Chondrocyte (in vitro differentiated cells): ENCODE data around the gene MRGPRG. TPM values are rescaled to one million over a fixed set of nuclear protein-coding genes. Genes with fewer than 3 reads are reported as not detected.

ENCODE experiments used
- DNase-seq: peaks from one replicate; pipeline ENCODE4 v3.0.0; 2021; ENCODE audit warnings: mixed read lengths, low spot score
- H3K27ac Mint-ChIP-seq: one replicate; pipeline ENCODE4 v1.8.0; 2021; ENCODE audit warnings: mild to moderate bottlenecking, moderate library complexity, mixed read lengths; ENCODE audit not compliant: unreplicated experiment
- H3K27me3 Mint-ChIP-seq: 2 replicates; pipeline ENCODE4 v1.8.0; 2021; ENCODE audit warnings: low read depth, mixed read lengths
- H3K36me3 Mint-ChIP-seq: 2 replicates; pipeline ENCODE4 v1.8.0; 2021; ENCODE audit warnings: low read depth, mixed read lengths
- H3K4me1 Mint-ChIP-seq: 2 replicates; pipeline ENCODE4 v1.8.0; 2021; ENCODE audit warnings: low read depth, mild to moderate bottlenecking, mixed read lengths
- H3K4me3 Mint-ChIP-seq: one replicate; pipeline ENCODE4 v1.8.0; 2021; ENCODE audit warnings: mild to moderate bottlenecking, moderate library complexity, mixed read lengths; ENCODE audit not compliant: unreplicated experiment
- H3K9me3 Mint-ChIP-seq: 2 replicates; pipeline ENCODE4 v1.8.0; 2021; ENCODE audit warnings: low read depth, mixed read lengths
- total RNA-seq: library from RNA; stranded (reverse); gene quantifications from 3 replicates; pipeline ENCODE4 v1.2.1, GENCODE V29; 2021
- TF ChIP-seq, protein P1 (sequence below): fragments of 200-600 bp; sonication (generic); IDR thresholded peaks from 2 replicates; pipeline ENCODE4 v1.5.0; 2021; ENCODE audit warnings: antibody characterized with exemption, mild to moderate bottlenecking, moderate library complexity

The MRGPRG gene
- total RNA-seq, 1 donor from 2014 or later = not detected

DNA sequence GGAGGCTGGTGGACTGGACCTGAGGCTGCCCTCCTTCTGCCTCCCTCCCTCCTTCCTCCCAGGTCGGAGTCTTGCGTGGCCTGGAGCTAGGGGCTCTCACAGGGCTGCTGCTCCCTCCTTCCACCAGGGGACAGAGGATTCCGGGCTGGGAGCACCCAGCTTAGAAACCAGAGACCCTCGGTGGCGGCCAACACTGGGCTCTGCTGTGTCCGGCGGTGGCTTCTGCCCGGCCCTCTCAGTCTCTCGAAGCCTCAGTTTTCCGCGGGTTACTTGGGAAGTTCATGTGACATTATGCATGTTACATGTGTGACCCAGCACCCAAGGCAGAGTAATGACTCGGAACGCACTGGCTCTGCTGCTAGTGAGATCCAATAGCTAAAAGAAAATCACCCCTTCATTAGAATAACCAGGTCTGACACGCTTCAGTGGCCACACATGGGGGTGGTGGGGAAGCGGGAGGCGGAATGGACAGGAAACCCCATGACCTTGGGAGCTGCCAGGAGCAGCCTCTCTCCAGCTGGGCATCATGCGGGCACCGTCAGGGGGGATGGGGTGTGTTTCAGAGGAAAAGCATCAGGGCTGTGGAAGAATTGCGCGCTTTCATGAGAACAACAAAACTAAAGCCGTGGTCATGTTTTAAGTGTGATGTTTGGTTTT, 5.9 kb upstream of the MRGPRG start:
- Mint-ChIP-seq H3K4me3 (no peak overlapping the region), H3K27ac (peak overlapping the region; percentile 8)
- DNase-seq = no peak

DNA sequence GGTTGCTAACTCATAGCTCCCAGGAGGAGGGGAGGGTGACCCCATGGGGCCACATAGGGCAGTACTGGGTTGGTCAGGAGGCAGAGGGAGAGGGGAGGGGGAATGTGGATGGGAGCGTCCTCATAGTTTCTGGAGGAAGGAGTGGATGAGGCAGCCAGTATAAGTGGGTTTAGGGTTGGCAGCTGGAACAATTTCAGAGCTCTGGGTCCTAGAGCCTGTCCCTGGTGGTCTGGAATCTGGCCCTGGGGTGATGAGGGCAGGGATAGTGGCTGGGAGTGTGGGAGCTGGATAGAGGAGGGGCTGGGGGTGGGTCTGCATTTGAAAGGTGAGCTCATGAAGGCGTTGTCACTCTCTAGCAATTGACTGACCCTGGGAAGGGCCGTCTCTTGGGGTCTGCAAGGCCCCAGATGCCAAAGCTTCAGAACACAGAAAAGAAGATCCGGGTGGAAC, 5.3 kb upstream of the MRGPRG start:
- no peak for DNase-seq
- no peak overlapping the region for H3K4me3 Mint-ChIP-seq
- TF ChIP-seq, protein P1, sequence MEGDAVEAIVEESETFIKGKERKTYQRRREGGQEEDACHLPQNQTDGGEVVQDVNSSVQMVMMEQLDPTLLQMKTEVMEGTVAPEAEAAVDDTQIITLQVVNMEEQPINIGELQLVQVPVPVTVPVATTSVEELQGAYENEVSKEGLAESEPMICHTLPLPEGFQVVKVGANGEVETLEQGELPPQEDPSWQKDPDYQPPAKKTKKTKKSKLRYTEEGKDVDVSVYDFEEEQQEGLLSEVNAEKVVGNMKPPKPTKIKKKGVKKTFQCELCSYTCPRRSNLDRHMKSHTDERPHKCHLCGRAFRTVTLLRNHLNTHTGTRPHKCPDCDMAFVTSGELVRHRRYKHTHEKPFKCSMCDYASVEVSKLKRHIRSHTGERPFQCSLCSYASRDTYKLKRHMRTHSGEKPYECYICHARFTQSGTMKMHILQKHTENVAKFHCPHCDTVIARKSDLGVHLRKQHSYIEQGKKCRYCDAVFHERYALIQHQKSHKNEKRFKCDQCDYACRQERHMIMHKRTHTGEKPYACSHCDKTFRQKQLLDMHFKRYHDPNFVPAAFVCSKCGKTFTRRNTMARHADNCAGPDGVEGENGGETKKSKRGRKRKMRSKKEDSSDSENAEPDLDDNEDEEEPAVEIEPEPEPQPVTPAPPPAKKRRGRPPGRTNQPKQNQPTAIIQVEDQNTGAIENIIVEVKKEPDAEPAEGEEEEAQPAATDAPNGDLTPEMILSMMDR = no peak

More for the DNA sequence above, 5.9 kb upstream of the MRGPRG start:
- H3K9me3 Mint-ChIP-seq = no peaks in the 10 kb centered on the region
- peaks cover 23% of the 10 kb centered on the region for H3K27me3 Mint-ChIP-seq
- no peaks in the 10 kb centered on the region for H3K36me3 Mint-ChIP-seq
- H3K4me1 Mint-ChIP-seq = no peaks in the 10 kb centered on the region
- TF ChIP-seq, protein P1 = no peak

DNA sequence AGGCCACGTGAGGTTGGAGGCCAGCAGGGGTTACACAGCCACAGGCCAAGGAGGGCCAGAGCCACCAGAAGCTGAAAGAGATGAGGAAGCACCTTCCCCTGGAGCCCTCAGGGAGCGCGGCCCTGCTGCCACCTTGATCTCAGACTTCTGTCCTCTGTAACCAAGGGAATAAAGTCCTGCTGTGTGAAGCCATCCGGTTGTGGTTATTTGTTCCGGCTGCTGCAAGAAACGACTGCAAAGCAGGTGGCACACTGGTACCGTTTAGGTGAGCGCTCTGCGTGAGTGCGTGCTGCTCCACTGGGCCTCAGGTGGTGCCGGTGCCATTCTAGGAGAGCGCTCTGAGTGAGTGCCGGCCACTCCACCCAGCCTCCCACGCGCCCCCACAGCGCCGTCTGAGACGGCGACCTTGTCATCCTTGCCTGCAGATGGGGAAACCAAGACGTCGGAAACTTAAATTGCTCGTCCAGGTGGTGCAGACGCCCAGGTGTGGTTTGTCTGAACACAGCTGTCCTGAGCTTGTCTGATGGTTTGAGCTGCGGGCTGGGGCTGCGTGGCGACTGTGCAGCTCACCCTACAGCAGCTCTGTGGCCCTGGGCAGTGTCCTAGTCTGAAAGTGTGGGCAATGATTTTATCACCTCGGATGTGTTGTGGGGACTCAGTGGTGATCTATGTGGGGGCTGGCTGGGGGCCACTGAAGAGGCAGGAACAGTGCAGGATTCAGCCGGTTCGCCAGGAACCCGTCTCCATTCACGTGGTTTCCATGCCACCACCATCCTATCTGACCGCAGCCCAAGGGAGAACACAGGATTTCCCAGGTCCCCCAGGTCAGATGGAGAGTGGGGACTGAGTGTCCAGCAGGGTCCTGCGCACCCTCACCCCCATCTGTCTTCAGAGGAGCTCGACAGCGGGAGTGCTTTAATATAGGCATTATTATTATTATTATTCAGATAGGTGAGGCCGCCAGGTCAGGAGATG, 4.6 kb upstream of the MRGPRG start:
- Mint-ChIP-seq H3K36me3 (no peaks in the 10 kb centered on the region), H3K4me1 (no peaks in the 10 kb centered on the region), H3K27ac (no peak overlapping the region), H3K9me3 (no peaks in the 10 kb centered on the region), H3K4me3 (no peak overlapping the region), H3K27me3 (peaks cover 26% of the 10 kb centered on the region)
- TF ChIP-seq, protein P1 = no peak
- DNase-seq = no peak

More for the DNA sequence above, 5.3 kb upstream of the MRGPRG start:
- H3K27ac Mint-ChIP-seq = no peak overlapping the region
- H3K36me3 Mint-ChIP-seq = no peaks in the 10 kb centered on the region
- no peaks in the 10 kb centered on the region for H3K4me1 Mint-ChIP-seq
- H3K9me3 Mint-ChIP-seq = no peaks in the 10 kb centered on the region
- peaks cover 26% of the 10 kb centered on the region for H3K27me3 Mint-ChIP-seq

DNA sequence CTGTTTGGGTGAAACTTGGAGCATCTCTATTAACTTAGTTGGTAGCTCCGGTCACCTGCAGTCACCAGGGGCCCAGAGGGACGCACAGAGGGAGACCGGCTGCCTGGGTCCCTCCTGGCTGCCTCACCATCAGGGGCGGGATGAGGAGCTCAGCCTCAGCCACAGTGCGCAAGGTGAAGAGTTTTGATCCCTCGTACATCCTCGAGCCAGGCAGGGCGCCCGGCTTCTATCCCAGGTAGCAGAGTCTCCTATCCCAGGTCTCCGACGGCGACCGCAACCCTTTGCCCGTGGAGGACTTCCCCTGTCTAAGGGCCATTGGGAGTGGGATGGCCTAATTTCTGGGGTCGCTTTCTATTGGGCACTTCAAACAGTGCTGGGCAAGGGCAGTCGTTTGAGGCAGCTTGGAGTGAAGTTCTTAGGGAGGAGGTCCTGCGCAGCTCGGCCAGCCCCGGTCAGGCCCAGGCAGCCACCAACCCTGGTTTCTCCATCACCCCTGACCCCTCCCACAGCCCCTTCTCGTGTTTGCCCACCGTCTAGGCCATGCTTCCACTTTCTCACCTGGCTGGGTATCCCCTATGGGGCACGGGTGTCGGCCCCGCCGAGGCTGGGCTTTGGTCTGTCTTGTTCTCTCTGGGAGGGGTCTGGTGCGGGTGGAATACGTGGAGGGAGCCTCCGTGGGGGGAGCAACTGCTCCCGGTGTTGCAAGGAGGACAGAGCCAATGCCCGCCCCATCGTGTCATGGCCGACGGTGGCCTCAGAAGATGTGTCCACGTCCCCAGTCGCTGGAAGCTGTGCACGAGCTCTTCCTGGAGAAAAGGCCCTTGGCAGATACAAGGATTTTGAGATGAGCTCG, 3.6 kb upstream of the MRGPRG start:
- H3K27me3 Mint-ChIP-seq = peaks cover 27% of the 10 kb centered on the region
- TF ChIP-seq, protein P1 = no peak
- no peak overlapping the region for H3K4me3 Mint-ChIP-seq
- DNase-seq = no peak
- no peaks in the 10 kb centered on the region for H3K9me3 Mint-ChIP-seq
- no peaks in the 10 kb centered on the region for H3K36me3 Mint-ChIP-seq
- peaks cover under 1% of the 10 kb centered on the region for H3K4me1 Mint-ChIP-seq
- H3K27ac Mint-ChIP-seq = no peak overlapping the region
